ENCODE results near the gene DNAH17. TPM values are rescaled to one million over a fixed set of nuclear protein-coding genes. Genes with fewer than 3 reads are reported as not detected.
A peak's percentile ranks its signal among the peaks of the same experiment; 100 is the strongest.

The DNAH17 gene
- total RNA-seq, 1 experiment from 2014 or later = 0.18 TPM

GRCh38 chr17:78592991-78593329 is 15.8 kb upstream of the DNAH17 start:
- Histone ChIP-seq H3K4me1 (ENCODE audit: control insufficient read depth, insufficient read depth, low read length) (peaks cover 40% of the 10 kb centered on the region), H3K27ac (ENCODE audit: low read length) (peak overlapping the region; percentile 79), H3K4me3 (ENCODE audit: low read depth in 2 of 2, low read length in 2 of 2) (0 out of 4 replicates have a peak overlapping the region, but pooled peaks of 1 of the 2 experiments have one; percentile 51), H3K36me3 (ENCODE audit: control insufficient read depth, insufficient read depth, low read length) (no peaks in the 10 kb centered on the region), H3K9me3 (ENCODE audit: control insufficient read depth, insufficient read depth, low read depth, low read length) (no peaks in the 10 kb centered on the region), H3K27me3 (ENCODE audit: control insufficient read depth, insufficient read depth, low read length) (no peaks in the 10 kb centered on the region)
- ATAC-seq (no peak), DNase-seq (ENCODE audit: low read depth, low spot score) (no peak)
- in situ Hi-C loops (cut with HindIII; ENCODE audit: low pct_unique_long_range_greater_than_20kb, low sequenced_read_pairs) = no loop called here
- BruUV-seq (replicated peaks) = no TSS peak
- intact Hi-C loops (cut with micrococcal nuclease; ENCODE audit: unreplicated experiment) = no loop called here
- ChIA-PET POLR2A (interaction anchor here (0.7 kb wide), 1 partner anchor 9 kb away, joined by 6 read pairs; no protein-coding TSS in a partner anchor), CTCF (interaction anchor here (0.6 to 0.7 kb wide), 2 partner anchors 41 to 168 kb away, joined by 4 to 5 read pairs; no protein-coding TSS in a partner anchor)
- TF ChIP-seq POLR2AphosphoS5 (IDR thresholded peaks at IDR 0.05; ENCODE audit: low read depth, low read length) = no peak
- TF ChIP-seq TCF7L2 (IDR thresholded peaks at IDR 0.05; ENCODE audit: low read depth, low read length) = no peak
- TF ChIP-seq SIN3A (IDR thresholded peaks at IDR 0.05; ENCODE audit: borderline replicate concordance, insufficient read depth, low read depth, low read length) = no peak
- TF ChIP-seq, protein P1, sequence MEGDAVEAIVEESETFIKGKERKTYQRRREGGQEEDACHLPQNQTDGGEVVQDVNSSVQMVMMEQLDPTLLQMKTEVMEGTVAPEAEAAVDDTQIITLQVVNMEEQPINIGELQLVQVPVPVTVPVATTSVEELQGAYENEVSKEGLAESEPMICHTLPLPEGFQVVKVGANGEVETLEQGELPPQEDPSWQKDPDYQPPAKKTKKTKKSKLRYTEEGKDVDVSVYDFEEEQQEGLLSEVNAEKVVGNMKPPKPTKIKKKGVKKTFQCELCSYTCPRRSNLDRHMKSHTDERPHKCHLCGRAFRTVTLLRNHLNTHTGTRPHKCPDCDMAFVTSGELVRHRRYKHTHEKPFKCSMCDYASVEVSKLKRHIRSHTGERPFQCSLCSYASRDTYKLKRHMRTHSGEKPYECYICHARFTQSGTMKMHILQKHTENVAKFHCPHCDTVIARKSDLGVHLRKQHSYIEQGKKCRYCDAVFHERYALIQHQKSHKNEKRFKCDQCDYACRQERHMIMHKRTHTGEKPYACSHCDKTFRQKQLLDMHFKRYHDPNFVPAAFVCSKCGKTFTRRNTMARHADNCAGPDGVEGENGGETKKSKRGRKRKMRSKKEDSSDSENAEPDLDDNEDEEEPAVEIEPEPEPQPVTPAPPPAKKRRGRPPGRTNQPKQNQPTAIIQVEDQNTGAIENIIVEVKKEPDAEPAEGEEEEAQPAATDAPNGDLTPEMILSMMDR (IDR thresholded peaks at IDR 0.05) = no peak
- no peak for TF ChIP-seq REST (IDR thresholded peaks at IDR 0.05; ENCODE audit: insufficient read depth in 1 of 2, low read depth in 2 of 2, low read length in 1 of 2)

DNA sequence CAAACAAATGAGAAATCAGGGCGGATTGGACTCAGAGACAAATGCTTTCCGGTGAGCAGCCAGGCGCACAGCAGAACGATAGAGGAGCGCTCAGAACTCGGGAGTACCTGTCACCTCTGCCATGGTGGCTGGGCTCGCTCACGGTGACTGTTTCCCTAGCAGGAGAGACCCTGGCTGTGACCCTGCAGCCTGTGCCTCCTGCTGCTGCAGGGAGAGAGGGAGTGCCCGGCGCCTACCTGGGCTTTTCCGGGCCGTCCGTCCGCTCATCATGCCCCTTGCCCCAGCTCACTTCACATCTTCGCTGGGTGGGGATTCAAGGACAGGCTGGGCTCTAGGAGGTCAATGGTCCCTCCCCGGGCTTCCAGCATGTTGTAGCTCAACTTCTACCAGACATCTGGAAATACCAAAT is 14.1 kb upstream of the DNAH17 start:
- ATAC-seq (no peak), DNase-seq (ENCODE audit: low read depth, low spot score) (no peak)
- no peak for TF ChIP-seq SIN3A (IDR thresholded peaks at IDR 0.05; ENCODE audit: borderline replicate concordance, insufficient read depth, low read depth, low read length)
- no peak overlapping the region for H3K4me3 ChIP-seq (ENCODE audit: low read depth in 2 of 2, low read length in 2 of 2)
- intact Hi-C loops (cut with micrococcal nuclease; ENCODE audit: unreplicated experiment) (no loop called here), in situ Hi-C loops (cut with HindIII; ENCODE audit: low pct_unique_long_range_greater_than_20kb, low sequenced_read_pairs) (no loop called here)
- H3K9me3 ChIP-seq (ENCODE audit: control insufficient read depth, insufficient read depth, low read depth, low read length) = no peaks in the 10 kb centered on the region
- CTCF ChIA-PET = no interaction called here
- peaks cover 30% of the 10 kb centered on the region for H3K4me1 ChIP-seq (ENCODE audit: control insufficient read depth, insufficient read depth, low read length)
- no TSS peak for BruUV-seq (replicated peaks)
- H3K27me3 ChIP-seq (ENCODE audit: control insufficient read depth, insufficient read depth, low read length) = no peaks in the 10 kb centered on the region
- H3K27ac ChIP-seq (ENCODE audit: low read length) = peak overlapping the region; percentile 66
- POLR2A ChIA-PET = interaction anchor here (0.6 kb wide), 2 partner anchors 11 to 239 kb away, joined by 3 read pairs; no protein-coding TSS in a partner anchor
- no peaks in the 10 kb centered on the region for H3K36me3 ChIP-seq (ENCODE audit: control insufficient read depth, insufficient read depth, low read length)

- ChIA-PET POLR2A (no interaction called here), CTCF (no interaction called here)
- H3K9me3 ChIP-seq (ENCODE audit: control insufficient read depth, insufficient read depth, low read depth, low read length) = no peaks in the 10 kb centered on the region
- BruUV-seq (replicated peaks) = no TSS peak
- no peaks in the 10 kb centered on the region for H3K27me3 ChIP-seq (ENCODE audit: control insufficient read depth, insufficient read depth, low read length)
- H3K27ac ChIP-seq (ENCODE audit: low read length) = peak overlapping the region; percentile 66; the same call in 1 of the 2 replicates
- H3K36me3 ChIP-seq (ENCODE audit: control insufficient read depth, insufficient read depth, low read length) = no peaks in the 10 kb centered on the region
- TF ChIP-seq, protein P1 (IDR thresholded peaks at IDR 0.05) = no peak
- TF ChIP-seq REST (IDR thresholded peaks at IDR 0.05; ENCODE audit: insufficient read depth in 1 of 2, low read depth in 2 of 2, low read length in 1 of 2) (no peak), SIN3A (IDR thresholded peaks at IDR 0.05; ENCODE audit: borderline replicate concordance, insufficient read depth, low read depth, low read length) (no peak), TCF7L2 (IDR thresholded peaks at IDR 0.05; ENCODE audit: low read depth, low read length) (no peak), POLR2AphosphoS5 (IDR thresholded peaks at IDR 0.05; ENCODE audit: low read depth, low read length) (no peak)
- peaks cover 30% of the 10 kb centered on the region for H3K4me1 ChIP-seq (ENCODE audit: control insufficient read depth, insufficient read depth, low read length)
- no peak for ATAC-seq
- no peak overlapping the region for H3K4me3 ChIP-seq (ENCODE audit: low read depth in 2 of 2, low read length in 2 of 2)
- no peak for DNase-seq (ENCODE audit: low read depth, low spot score)
- intact Hi-C loops (cut with micrococcal nuclease; ENCODE audit: unreplicated experiment) = no loop called here
- in situ Hi-C loops (cut with HindIII; ENCODE audit: low pct_unique_long_range_greater_than_20kb, low sequenced_read_pairs) = no loop called here
Measured at GRCh38 chr17:78589885-78590284, 12.7 kb upstream of the DNAH17 start.
